ENCODE data around the gene FHOD3.
"Not testable (repeated sequence)": the region's sequence is repeated elsewhere in the genome, so short reads cannot be mapped to it uniquely, and the experiment has no call there.

The FHOD3 gene

GRCh38 chr18:36454848-36455458 is 157.4 kb downstream of the FHOD3 start:
- DNase-seq, result peak; percentile 67

- no peak for DNase-seq
Measured at GRCh38 chr18:36455931-36456330, 158.4 kb downstream of the FHOD3 start.

GRCh38 chr18:36456622-36457021 is 159.1 kb downstream of the FHOD3 start:
- DNase-seq, result no peak

DNA sequence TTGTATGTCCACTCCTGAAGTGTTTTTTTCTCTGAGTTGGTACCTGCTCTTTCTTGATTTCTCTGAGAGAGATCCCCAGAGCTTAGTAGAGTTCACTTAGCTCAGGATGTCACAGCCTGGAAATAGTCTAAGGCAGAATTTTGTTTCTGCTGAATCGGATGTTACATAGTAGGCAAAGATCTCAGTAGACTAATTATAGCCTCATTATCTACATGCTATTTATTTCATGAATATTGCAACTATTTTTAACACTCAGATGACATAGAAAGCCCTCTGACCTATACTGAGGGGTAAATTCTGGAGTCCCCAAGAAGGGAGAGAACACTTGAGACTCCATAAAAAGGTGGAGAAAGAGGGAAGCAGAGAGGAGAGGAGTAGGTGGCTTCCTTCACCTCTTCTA is 160.2 kb downstream of the FHOD3 start:
- DNase-seq, result no peak

GRCh38 chr18:36458306-36458705 is 160.8 kb downstream of the FHOD3 start:
- no peak for DNase-seq

- DNase-seq, result no peak
Measured at GRCh38 chr18:36459203-36459602, 161.7 kb downstream of the FHOD3 start.

GRCh38 chr18:36459786-36460185 is 162.3 kb downstream of the FHOD3 start:
- no peak for DNase-seq

DNA sequence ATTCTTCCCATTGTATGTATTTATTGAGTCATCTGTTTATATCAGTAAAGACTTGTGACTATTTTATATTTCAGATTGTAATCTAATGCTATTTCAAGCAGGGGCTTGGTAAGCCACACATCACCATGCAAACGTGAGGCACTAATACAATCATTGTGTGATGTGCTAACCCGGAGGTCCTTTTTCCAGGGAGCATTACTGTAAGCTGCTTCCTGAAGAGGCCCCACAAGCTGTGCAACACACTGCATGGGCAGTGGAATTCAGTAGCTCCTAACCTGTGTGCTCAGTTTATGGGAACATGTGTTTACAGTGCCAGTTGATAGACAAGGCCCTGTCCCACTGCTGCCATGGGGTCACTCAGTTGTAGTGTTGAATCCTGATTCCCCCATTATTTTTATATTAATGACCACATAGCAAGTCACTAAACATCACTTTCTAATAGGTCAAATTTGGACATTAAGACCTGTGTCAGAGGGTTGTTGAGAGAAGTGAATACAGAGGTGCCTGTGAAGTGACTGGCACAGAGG is 162.9 kb downstream of the FHOD3 start:
- DNase-seq, result no peak

- no peak for DNase-seq
Measured at GRCh38 chr18:36460854-36461253, 163.3 kb downstream of the FHOD3 start.

DNA sequence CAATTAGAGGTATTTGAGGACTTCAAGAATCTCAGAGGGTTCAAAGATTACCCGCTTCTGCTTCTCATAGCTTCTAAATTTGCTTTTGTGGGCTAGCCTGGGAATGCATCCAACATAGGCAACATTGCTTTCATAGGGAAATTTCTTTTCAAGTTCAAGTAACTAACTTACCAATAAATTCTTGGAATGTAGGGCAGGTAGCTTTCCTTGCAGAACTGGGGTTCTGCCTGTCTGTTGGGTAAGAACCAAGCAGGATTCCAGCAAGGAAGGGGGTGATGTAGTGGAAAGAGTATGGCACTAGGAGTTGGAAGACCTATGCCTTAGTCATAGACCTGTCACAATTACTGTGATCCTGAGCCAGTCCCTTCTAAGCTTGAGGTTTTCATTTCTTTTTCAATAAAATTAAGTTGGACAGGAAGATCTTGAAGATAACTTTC is 164.1 kb downstream of the FHOD3 start:
- no peak for DNase-seq

DNA sequence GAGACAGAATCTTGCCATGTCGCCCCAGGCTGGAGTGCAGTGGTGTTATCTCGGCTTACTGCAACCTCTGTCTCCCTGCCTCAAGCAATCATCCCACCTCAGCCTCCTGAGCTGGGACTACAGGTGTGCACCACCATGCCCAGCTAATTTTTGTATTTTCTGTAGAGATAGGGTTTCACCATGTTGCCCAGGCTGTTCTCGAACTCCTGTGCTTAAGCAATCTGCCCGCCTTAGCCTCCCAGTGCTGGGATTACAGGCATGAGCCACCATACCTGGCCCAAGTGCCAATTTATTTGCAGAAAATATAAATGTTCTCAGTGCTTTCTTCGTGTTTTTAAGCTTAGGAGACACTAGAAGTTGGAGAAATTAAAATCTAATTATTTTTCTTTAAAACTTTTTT is 166.0 kb downstream of the FHOD3 start:
- not testable (repeated sequence) for DNase-seq

DNA sequence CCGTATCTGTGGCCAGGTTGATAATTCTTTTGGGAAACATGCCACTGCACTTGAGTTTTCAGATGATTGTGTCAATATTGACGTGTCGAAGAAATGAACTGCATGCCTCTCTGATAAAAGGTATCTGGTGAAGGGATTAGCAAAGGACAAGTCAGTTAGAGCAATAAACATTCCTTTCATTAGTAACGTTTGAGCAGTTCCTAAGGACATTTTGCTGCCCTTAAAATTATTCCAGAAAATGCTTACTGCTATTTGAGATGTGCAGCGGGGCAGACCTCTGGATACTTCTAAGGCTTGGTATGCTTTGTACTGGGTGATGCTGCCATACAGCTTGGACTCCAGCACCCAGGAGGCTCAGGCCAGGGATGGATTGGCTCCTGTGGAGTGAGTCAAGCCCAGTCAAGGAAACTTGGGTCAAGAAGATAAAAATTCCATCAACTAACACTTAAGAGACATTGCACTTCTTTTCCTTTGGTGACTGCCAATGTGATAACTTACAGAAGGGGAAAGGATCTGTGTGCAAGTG is 166.7 kb downstream of the FHOD3 start:
- no peak for DNase-seq

DNA sequence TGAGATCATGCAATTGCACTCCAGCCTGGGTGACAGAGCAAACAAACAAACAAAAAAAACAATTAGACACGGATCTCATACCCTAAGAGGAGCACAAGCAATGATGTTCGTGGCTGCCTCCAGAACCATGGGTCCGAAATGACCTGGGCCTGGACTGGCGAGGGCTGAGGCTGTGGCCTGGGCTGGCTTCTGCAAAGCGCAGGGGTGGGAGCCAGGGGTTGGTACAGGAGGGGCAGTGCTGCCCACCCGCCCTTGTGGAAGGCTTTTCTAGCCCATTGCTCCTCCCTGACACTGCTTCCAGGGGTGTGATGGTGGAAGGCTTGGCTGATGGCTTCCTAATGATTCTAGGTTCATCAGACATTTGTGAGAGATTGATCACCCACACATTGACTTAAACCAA is 167.8 kb downstream of the FHOD3 start:
- no peak for DNase-seq

DNA sequence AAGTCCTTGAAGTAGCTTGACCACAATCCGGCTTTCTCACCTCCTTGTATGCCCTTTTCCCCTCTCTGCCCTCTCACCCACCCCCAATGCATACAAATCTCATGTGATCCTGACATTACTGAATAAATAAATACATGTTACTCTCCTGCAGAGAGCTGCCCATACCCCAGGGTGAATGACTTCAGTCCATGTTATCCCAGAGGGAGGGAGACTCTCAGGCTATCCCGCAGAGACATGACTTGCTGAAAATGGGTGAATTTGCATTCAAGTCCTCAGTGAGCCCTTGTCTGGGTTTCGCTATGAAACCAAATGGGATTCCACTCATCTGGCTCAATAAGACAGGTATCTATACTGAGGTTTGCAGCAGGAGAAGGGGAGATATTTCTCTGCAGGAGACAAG is 168.5 kb downstream of the FHOD3 start:
- DNase-seq, result no peak

GRCh38 chr18:36467614-36468013 is 170.1 kb downstream of the FHOD3 start:
- DNase-seq, result no peak

GRCh38 chr18:36468161-36468560 is 170.6 kb downstream of the FHOD3 start:
- DNase-seq, result no peak

- DNase-seq, result no peak
Measured at GRCh38 chr18:36469461-36469860, 171.9 kb downstream of the FHOD3 start.

GRCh38 chr18:36470896-36471295 is 173.4 kb downstream of the FHOD3 start:
- no peak for DNase-seq

GRCh38 chr18:36471393-36471792 is 173.9 kb downstream of the FHOD3 start:
- no peak for DNase-seq

DNA sequence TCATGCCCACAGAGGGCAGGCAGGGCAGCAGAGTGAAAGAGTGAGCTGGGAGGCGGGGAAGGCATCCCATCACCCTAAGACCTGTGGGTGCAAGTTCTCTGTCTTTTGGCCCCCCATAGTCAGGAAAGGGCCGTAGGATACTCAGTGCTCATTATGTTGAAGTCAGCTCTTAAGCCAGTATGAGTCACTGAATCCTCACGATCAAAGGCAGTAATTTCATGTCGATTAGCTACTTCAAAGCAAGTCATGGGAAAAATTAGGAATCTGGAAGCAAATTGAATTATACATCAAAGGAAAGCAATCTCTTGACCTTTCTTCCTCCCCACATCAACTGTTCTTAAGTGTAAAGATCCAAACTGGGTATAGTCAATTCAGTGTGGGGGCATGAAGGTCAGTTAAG is 178.9 kb downstream of the FHOD3 start:
- no peak for DNase-seq

GRCh38 chr18:36477776-36478175 is 180.3 kb downstream of the FHOD3 start:
- no peak for DNase-seq

DNA sequence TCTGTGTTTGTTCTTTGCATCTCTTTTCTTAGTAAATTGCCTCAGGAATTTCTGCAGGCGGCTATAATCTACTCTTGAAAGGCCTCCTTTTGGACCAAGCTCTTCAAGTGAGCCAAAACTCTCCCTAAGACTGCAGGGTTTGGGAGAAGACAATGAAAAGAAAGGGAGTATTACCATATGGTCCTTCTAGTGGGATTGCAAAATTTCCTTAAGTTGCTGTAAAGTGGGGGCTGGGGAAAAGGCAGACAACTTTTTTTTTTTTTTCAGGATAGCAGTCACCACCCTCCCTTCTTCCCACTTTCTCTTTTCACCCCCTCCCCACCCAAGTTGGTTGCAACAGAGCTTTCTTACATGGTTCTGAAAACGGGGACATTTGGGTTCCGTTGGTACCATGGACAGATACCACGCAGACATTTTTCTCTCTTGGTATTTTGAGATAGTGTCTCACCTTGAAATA is 183.7 kb downstream of the FHOD3 start:
- no peak for DNase-seq

GRCh38 chr18:36481935-36482334 is 184.4 kb downstream of the FHOD3 start:
- no peak for DNase-seq

DNA sequence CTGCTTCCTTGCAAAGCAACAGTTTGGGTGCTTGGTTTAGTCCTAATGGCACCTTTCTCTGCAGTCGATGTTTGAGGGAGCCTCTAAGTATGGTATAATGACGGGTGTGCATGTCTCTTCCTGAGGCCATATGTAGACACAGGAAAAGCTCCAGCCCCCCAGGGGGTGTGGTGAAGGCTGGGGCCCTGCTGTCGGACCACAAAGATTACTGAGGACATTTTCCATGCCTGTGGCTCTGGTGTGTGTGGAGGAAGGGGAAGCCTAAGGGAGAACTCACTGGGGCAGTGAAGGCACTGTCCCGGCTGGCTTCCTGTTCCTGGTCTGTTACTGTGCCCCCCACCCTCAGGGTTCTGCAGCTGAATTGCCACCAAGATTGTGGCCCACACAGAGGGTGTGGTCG is 187.1 kb downstream of the FHOD3 start:
- no peak for DNase-seq

DNA sequence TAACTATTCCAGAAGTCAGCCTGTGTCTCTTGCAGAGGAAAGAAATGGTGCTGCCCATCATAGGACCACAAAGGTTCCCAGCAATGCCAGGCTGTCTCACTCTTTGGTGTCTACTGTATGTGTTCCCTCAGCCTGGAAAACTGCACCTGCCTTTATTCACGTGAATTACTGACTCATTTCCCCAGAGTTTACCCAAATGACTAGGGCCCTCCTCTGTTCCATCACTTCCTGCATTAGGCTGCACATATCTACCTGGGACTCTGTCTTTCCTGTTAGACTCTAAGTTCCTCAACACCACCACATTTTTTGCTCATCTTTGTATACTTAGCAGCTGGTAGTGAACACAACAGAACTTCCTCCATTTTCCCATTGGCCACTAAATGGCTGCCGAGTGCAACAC is 188.3 kb downstream of the FHOD3 start:
- no peak for DNase-seq

Measured in DMS153 (cell line).